Fibroblast of skin of right biceps (primary cell): Measurements from ENCODE around the gene CCDC83.
"Not testable (repeated sequence)": the region's sequence is repeated elsewhere in the genome, so short reads cannot be mapped to it uniquely, and the experiment has no call there.

Source experiments
- DNase-seq: peaks from one replicate; pipeline ENCODE4 v3.0.0-alpha.2; 2013

Gene CCDC83

GRCh38 chr11:85840932-85841331 is 14.3 kb upstream of the CCDC83 start:
- DNase-seq, result not testable (repeated sequence)

- no peak for DNase-seq
Observed at GRCh38 chr11:85843929-85844328, 11.3 kb upstream of the CCDC83 start.

GRCh38 chr11:85844439-85845123 is 10.6 kb upstream of the CCDC83 start:
- DNase-seq, result peak; percentile 43

- peak; percentile 41 for DNase-seq
Observed at GRCh38 chr11:85845124-85845631, 10.0 kb upstream of the CCDC83 start.

GRCh38 chr11:85847436-85847835 is 7.7 kb upstream of the CCDC83 start:
- no peak for DNase-seq

- DNase-seq, result peak; percentile 41
Observed at GRCh38 chr11:85848006-85848405, 7.2 kb upstream of the CCDC83 start.

GRCh38 chr11:85848556-85848955 is 6.6 kb upstream of the CCDC83 start:
- DNase-seq, result no peak

GRCh38 chr11:85852754-85853153 is 2.4 kb upstream of the CCDC83 start:
- DNase-seq, result not testable (repeated sequence)

- not testable (repeated sequence) for DNase-seq
Observed at GRCh38 chr11:85853541-85853940, 1.6 kb upstream of the CCDC83 start.

- no peak for DNase-seq
Observed at GRCh38 chr11:85854212-85854556, 999 bp upstream of the CCDC83 start.

- DNase-seq, result peak; percentile 94
Observed at GRCh38 chr11:85854557-85855340, 434 bp upstream of the CCDC83 start.

GRCh38 chr11:85857098-85857497 is 1.9 kb downstream of the CCDC83 start:
- no peak for DNase-seq

GRCh38 chr11:85859541-85859940 is 4.4 kb downstream of the CCDC83 start:
- not testable (repeated sequence) for DNase-seq

GRCh38 chr11:85863855-85864254 is 8.7 kb downstream of the CCDC83 start:
- DNase-seq, result no peak

GRCh38 chr11:85866137-85866827 is 11.1 kb downstream of the CCDC83 start:
- no peak for DNase-seq

GRCh38 chr11:85867751-85868150 is 12.6 kb downstream of the CCDC83 start:
- DNase-seq, result peak; percentile 76

- DNase-seq, result no peak
Observed at GRCh38 chr11:85869781-85870180, 14.6 kb downstream of the CCDC83 start.

GRCh38 chr11:85874265-85874664 is 19.1 kb downstream of the CCDC83 start:
- peak; percentile 66 for DNase-seq

GRCh38 chr11:85875505-85875904 is 20.3 kb downstream of the CCDC83 start:
- peak; percentile 79 for DNase-seq

- DNase-seq, result peak; percentile 27
Observed at GRCh38 chr11:85884581-85885021, 29.4 kb downstream of the CCDC83 start.

GRCh38 chr11:85886089-85887056 is 31.2 kb downstream of the CCDC83 start:
- peak; percentile 75 for DNase-seq

- DNase-seq, result no peak
Observed at GRCh38 chr11:85889108-85889507, 33.9 kb downstream of the CCDC83 start.
